ENCODE measurements around the gene FREM2. TPM values are rescaled to one million over a fixed set of nuclear protein-coding genes. Genes with fewer than 3 reads are reported as not detected.

FREM2 gene
- total and polyA plus RNA-seq, 2 experiments from 2014 or later, result 2.4 to 29.8 TPM

DNA sequence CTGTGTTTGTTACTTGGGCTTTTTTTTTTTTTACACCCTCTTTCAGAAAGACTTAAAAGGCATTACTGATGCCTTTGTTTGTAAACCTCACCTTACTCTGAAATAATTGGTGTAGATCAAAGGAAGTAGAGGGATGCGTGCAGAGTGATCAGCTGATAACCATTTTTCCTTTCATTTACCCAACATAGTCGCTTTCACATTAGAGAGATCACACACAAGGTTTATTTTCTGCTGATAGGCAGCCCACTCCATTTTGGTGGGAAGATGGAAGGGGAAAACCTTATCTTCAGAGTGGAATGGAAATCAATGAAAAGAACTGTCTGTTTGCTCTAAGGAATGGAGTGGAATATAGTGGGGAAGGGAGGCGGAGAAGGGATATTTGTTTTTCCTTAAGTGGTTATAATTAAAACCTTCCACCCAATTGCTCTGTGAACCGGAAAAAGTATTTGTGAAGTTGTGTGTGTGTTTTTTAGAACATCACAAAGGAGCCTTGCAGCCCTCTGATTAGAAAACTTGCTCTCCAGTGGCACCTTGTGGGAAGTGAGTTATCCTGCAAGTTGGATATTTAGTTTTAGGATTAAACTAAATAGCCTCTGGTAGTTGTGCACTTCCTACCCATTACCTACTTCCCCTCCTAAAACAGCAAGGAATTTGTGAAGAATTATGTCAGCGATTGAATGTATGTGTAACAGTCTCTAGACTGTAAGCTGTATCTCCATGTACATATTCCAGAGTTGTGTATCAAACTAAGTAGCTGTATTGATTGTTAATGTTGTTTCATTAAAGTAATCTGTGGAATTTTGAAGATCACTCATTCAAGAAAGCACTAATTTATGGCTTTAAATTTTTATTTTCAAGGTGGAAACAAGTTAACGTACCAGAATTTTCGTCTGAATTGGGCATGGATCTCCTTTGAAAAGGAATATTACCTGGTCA is 76.8 kb downstream of the FREM2 start:
- H3K4me3 Mint-ChIP-seq, result peak overlapping the region; percentile 35; the same call in 2 of the 3 replicates
- peaks cover 3% of the 10 kb centered on the region; the same call in 2 of the 3 replicates for H3K36me3 Mint-ChIP-seq (ENCODE audit: low read depth)
- H3K4me1 ChIP-seq (ENCODE audit: insufficient read depth), result no peaks in the 10 kb centered on the region; the same call in 1 of the 2 replicates
- ATAC-seq (peak; percentile 80), DNase-seq (ENCODE audit: low spot score) (peak; percentile 85)
- H2AFZ ChIP-seq, result no peak overlapping the region
- no peaks in the 10 kb centered on the region for H3K27me3 Mint-ChIP-seq (ENCODE audit: insufficient read depth, low read depth, poor library complexity)
- H3K4me3 ChIP-seq, result no peak overlapping the region
- no peaks in the 10 kb centered on the region for H3K9me3 Mint-ChIP-seq
- H3K27ac ChIP-seq (ENCODE audit: low read depth), result no peak overlapping the region
- H3K36me3 ChIP-seq (ENCODE audit: insufficient read depth), result no peaks in the 10 kb centered on the region
- H3K4me2 ChIP-seq, result no peak overlapping the region
- H3F3A ChIP-seq (replicated peaks; ENCODE audit: low read depth), result no peaks in the 10 kb centered on the region
- H3K79me2 ChIP-seq (replicated peaks; ENCODE audit: insufficient read depth), result no peaks in the 10 kb centered on the region
- H3K4me1 Mint-ChIP-seq, result peaks cover 12% of the 10 kb centered on the region
- peak overlapping the region; percentile 86 for H3K27ac Mint-ChIP-seq
- H3K27me3 ChIP-seq (ENCODE audit: insufficient read depth), result no peaks in the 10 kb centered on the region
- no peaks in the 10 kb centered on the region for H4K20me1 ChIP-seq (replicated peaks; ENCODE audit: insufficient read depth)
- H3K9me2 ChIP-seq (ENCODE audit: insufficient read depth), result no peaks in the 10 kb centered on the region
- TF ChIP-seq NANOG (IDR thresholded peaks at IDR 0.05; ENCODE audit: borderline replicate concordance) (no peak), CTCF (conservative IDR thresholded peaks at IDR 0.05; ENCODE audit: low read depth in 2 of 2) (peak; percentile 75 to 76)

- Histone ChIP-seq H3K27ac (ENCODE audit: low read depth) (no peak overlapping the region), H3K4me1 (ENCODE audit: insufficient read depth) (peaks cover 12% of the 10 kb centered on the region), H2AFZ (no peak overlapping the region), H3F3A (replicated peaks; ENCODE audit: low read depth) (no peaks in the 10 kb centered on the region), H3K27me3 (ENCODE audit: insufficient read depth) (no peaks in the 10 kb centered on the region), H3K36me3 (ENCODE audit: insufficient read depth) (no peaks in the 10 kb centered on the region), H3K79me2 (replicated peaks; ENCODE audit: insufficient read depth) (no peaks in the 10 kb centered on the region), H3K4me3 (no peak overlapping the region), H3K9me2 (ENCODE audit: insufficient read depth) (no peaks in the 10 kb centered on the region), H4K20me1 (replicated peaks; ENCODE audit: insufficient read depth) (no peaks in the 10 kb centered on the region), H3K4me2 (no peak overlapping the region)
- H3K9me3 Mint-ChIP-seq, result no peaks in the 10 kb centered on the region
- no peaks in the 10 kb centered on the region for H3K27me3 Mint-ChIP-seq (ENCODE audit: insufficient read depth, low read depth, poor library complexity)
- H3K4me1 Mint-ChIP-seq, result peaks cover 23% of the 10 kb centered on the region
- peaks cover 7% of the 10 kb centered on the region; the same call in 2 of the 3 replicates for H3K36me3 Mint-ChIP-seq (ENCODE audit: low read depth)
- TF ChIP-seq STAT1 (IDR thresholded peaks at IDR 0.05; ENCODE audit: unreplicated experiment), result no peak
- TF ChIP-seq ZNF331 (CRISPR knock-in tag; IDR thresholded peaks at IDR 0.05; ENCODE audit: low read depth), result no peak
- no peak for TF ChIP-seq ZNF114 (CRISPR knock-in tag; IDR thresholded peaks at IDR 0.05)
- no peak for TF ChIP-seq CTCF (conservative IDR thresholded peaks at IDR 0.05; ENCODE audit: low read depth in 2 of 2)
- no peak for ATAC-seq
- H3K27ac Mint-ChIP-seq, result no peak overlapping the region
- DNase-seq (ENCODE audit: low spot score), result no peak
- no peak overlapping the region for H3K4me3 Mint-ChIP-seq
These were observed 79.9 kb downstream of the FREM2 start for GRCh38 chr13:38766799-38767198.

Measured in GM23338 (cell line).